ENCODE measurements around the gene DHPS. TPM values are rescaled to one million over a fixed set of nuclear protein-coding genes. Genes with fewer than 3 reads are reported as not detected.
A peak's percentile ranks its signal among the peaks of the same experiment; 100 is the strongest.

The DHPS gene
- total and polyA plus RNA-seq, 2 of the 4 experiments (the other 2 are of a cell fraction), result 82.8 to 85.0 TPM

GRCh38 chr19:12696366-12697335 is 15.0 kb upstream of the DHPS start, which contains the start of gene FBXW9:
Gene FBXW9 (minus strand): TSS chr19:12696631. CDS start chr19:12696581, 50 bp downstream.
- in situ Hi-C loops (cut with MboI; ENCODE audit: low sequenced_read_pairs) (no loop called here), intact Hi-C loops (cut with micrococcal nuclease) (no loop called here), dilution Hi-C loops (cut with HindIII; ENCODE audit: low sequenced_read_pairs, unreplicated experiment) (no loop called here)
- H3K18ac ChIP-seq (ENCODE audit: low read depth, low read length), result no peak within 1 kb of the TSS
- WGBS, 2 experiments (ENCODE audit: extremely low coverage in 2 of 2, insufficient read length in 1 of 2), result 5% methylated on average over 45 of the region's 59 CpGs; no CpG with 5 or more reads in 1 of the 2 experiments
- H3K9me3 ChIP-seq (ENCODE audit: control insufficient read depth, insufficient read depth, low read length), result no peaks in the 10 kb centered on the region
- no peaks in the 10 kb centered on the region; the same call in 1 of the 2 replicates for H3K9me1 ChIP-seq (ENCODE audit: insufficient read depth, low read length)
- ChIA-PET CTCF (no interaction called here), POLR2A (ENCODE audit: unreplicated experiment) (interaction anchor here (0.6 kb wide), 1 partner anchor 11 kb away, joined by 6 read pairs; no protein-coding TSS in a partner anchor)
- H2AK9ac ChIP-seq (replicated peaks; ENCODE audit: low read depth, low read length, poor library complexity), result peak within 1 kb of the TSS; percentile 89
- H2BK15ac ChIP-seq (ENCODE audit: low read depth, low read length), result no peak within 1 kb of the TSS
- no peak within 1 kb of the TSS for H2BK120ac ChIP-seq (ENCODE audit: low read depth, low read length)
- peaks cover 27% of the 10 kb centered on the region for H3K36me3 ChIP-seq (ENCODE audit: control insufficient read depth, insufficient read depth, low read length)
- H3K27me3 ChIP-seq (ENCODE audit: control insufficient read depth, insufficient read depth, low read length), result no peaks in the 10 kb centered on the region
- peak within 1 kb of the TSS; percentile 54 for H4K91ac ChIP-seq (ENCODE audit: insufficient read depth, low read depth, low read length)
- peak within 1 kb of the TSS; percentile 59 for H3K14ac ChIP-seq (replicated peaks; ENCODE audit: low read depth, low read length)
- H3K56ac ChIP-seq (ENCODE audit: extremely low read depth, insufficient read depth, low read length), result 0 out of 2 replicates have a peak within 1 kb of the TSS, but pooled peaks have one; percentile 42
- peak within 1 kb of the TSS; percentile 91 for H4K5ac ChIP-seq (ENCODE audit: low read depth, low read length)
- H2BK20ac ChIP-seq (ENCODE audit: low read depth, low read length), result no peak within 1 kb of the TSS
- H4K8ac ChIP-seq (ENCODE audit: low read depth in 2 of 2, low read length in 2 of 2), result peak within 1 kb of the TSS; percentile 91 to 97
- peak within 1 kb of the TSS; percentile 63 for H3K27ac ChIP-seq (ENCODE audit: insufficient read depth, low read length)
- ATAC-seq (ENCODE audit: low read depth) (peak; percentile 86), DNase-seq (peak; percentile 95)
- 0 out of 2 replicates have a peak within 1 kb of the TSS, but pooled peaks have one; percentile 10 for H3K23ac ChIP-seq (ENCODE audit: low read depth, low read length)
- H3K9ac ChIP-seq (ENCODE audit: low read depth, low read length), result peak within 1 kb of the TSS; percentile 72
- H3K4me3 ChIP-seq (ENCODE audit: insufficient read depth, low read depth, low read length), result peak within 1 kb of the TSS; percentile 80
- no peaks in the 10 kb centered on the region; the same call in 1 of the 2 replicates for H4K20me1 ChIP-seq (ENCODE audit: insufficient read depth, low read length)
- peaks cover 7 to 27% of the 10 kb centered on the region in 2 experiments for H3K79me1 ChIP-seq (ENCODE audit: low read depth in 1 of 2, low read length in 2 of 2)
- peak within 1 kb of the TSS; percentile 90 for H3K4me2 ChIP-seq (ENCODE audit: low read depth, low read length)
- H2AFZ ChIP-seq (replicated peaks; ENCODE audit: low read length, poor library complexity), result peak within 1 kb of the TSS; percentile 93
- H3K4ac ChIP-seq (ENCODE audit: low read depth, low read length), result peak within 1 kb of the TSS; percentile 43
- H2BK5ac ChIP-seq (ENCODE audit: low read depth, low read length, poor library complexity, severe bottlenecking), result peak within 1 kb of the TSS; percentile 14
- BruUV-seq (replicated peaks), result no TSS peak
- H2AK5ac ChIP-seq (ENCODE audit: low read depth, low read length), result peak within 1 kb of the TSS; percentile 14
- peaks cover 2% of the 10 kb centered on the region; the same call in 1 of the 2 replicates for H3K4me1 ChIP-seq (ENCODE audit: control insufficient read depth, insufficient read depth, low read length)
- TF ChIP-seq CHD1 (IDR thresholded peaks at IDR 0.05; ENCODE audit: low read depth, low read length), result no peak
- TF ChIP-seq RAD21 (IDR thresholded peaks at IDR 0.05; ENCODE audit: low read length), result no peak
- no peak for TF ChIP-seq NFE2L2 (IDR thresholded peaks at IDR 0.05; ENCODE audit: low read depth, low read length)
- 0 out of 2 replicates have a peak, but pooled peaks have one; percentile 35 for TF ChIP-seq ELK1 (IDR thresholded peaks at IDR 0.05; ENCODE audit: borderline replicate concordance, low read depth, low read length)
- no peak for TF ChIP-seq FOS (IDR thresholded peaks at IDR 0.05; ENCODE audit: low read depth, low read length)
- TF ChIP-seq POLR2A (IDR thresholded peaks at IDR 0.05; ENCODE audit: low read depth, low read length), result peak; percentile 43; the same call in 1 of the 2 replicates
- TF ChIP-seq RFX5 (IDR thresholded peaks at IDR 0.05; ENCODE audit: low read depth, low read length), result no peak
- no peak for TF ChIP-seq SMC3 (IDR thresholded peaks at IDR 0.05; ENCODE audit: low read depth, low read length)
- no peak for TF ChIP-seq MAFK (IDR thresholded peaks at IDR 0.05; ENCODE audit: low read depth, low read length)
- TF ChIP-seq USF2 (IDR thresholded peaks at IDR 0.05; ENCODE audit: low read depth, low read length), result peak; percentile 45
- 0 out of 2 replicates have a peak, but pooled peaks have one; percentile 6 for TF ChIP-seq BHLHE40 (IDR thresholded peaks at IDR 0.05; ENCODE audit: low read depth, low read length)
- peak; percentile 91 for TF ChIP-seq MXI1 (IDR thresholded peaks at IDR 0.05; ENCODE audit: borderline replicate concordance, low read depth, low read length)
- peak; percentile 38; the same call in 1 of the 2 replicates for TF ChIP-seq MAZ (IDR thresholded peaks at IDR 0.05; ENCODE audit: borderline replicate concordance, low read depth, low read length)
- TF ChIP-seq RCOR1 (IDR thresholded peaks at IDR 0.05; ENCODE audit: insufficient replicate concordance, low read length), result no peak
